Measurements from ENCODE around the gene NLRC5.

NLRC5 gene

GRCh38 chr16:56950881-56951771 lies 38.2 kb upstream of the NLRC5 start:
- H3K4me3 ChIP-seq (ENCODE audit: low read depth, low read length): no peak overlapping the region
- TF ChIP-seq CTCF (IDR thresholded peaks at IDR 0.05; ENCODE audit: control insufficient read depth, extremely low read depth, insufficient read depth): peak; percentile 59
- no peak for DNase-seq (ENCODE audit: low read depth)

- DNase-seq (ENCODE audit: low read depth): no peak
- TF ChIP-seq CTCF (IDR thresholded peaks at IDR 0.05; ENCODE audit: control insufficient read depth, extremely low read depth, insufficient read depth): no peak
- no peak overlapping the region for H3K4me3 ChIP-seq (ENCODE audit: low read depth, low read length)
These were observed 36.4 kb upstream of the NLRC5 start for GRCh38 chr16:56953006-56953405.

GRCh38 chr16:56956076-56956475 lies 33.3 kb upstream of the NLRC5 start:
- DNase-seq (ENCODE audit: low read depth): no peak
- no peak overlapping the region for H3K4me3 ChIP-seq (ENCODE audit: low read depth, low read length)
- TF ChIP-seq CTCF (IDR thresholded peaks at IDR 0.05; ENCODE audit: control insufficient read depth, extremely low read depth, insufficient read depth): no peak

GRCh38 chr16:56956756-56957155 lies 32.6 kb upstream of the NLRC5 start:
- no peak overlapping the region for H3K4me3 ChIP-seq (ENCODE audit: low read depth, low read length)
- DNase-seq (ENCODE audit: low read depth): no peak
- no peak for TF ChIP-seq CTCF (IDR thresholded peaks at IDR 0.05; ENCODE audit: control insufficient read depth, extremely low read depth, insufficient read depth)

GRCh38 chr16:56960681-56961281 lies 28.6 kb upstream of the NLRC5 start:
- TF ChIP-seq CTCF (IDR thresholded peaks at IDR 0.05; ENCODE audit: control insufficient read depth, extremely low read depth, insufficient read depth): no peak
- no peak for DNase-seq (ENCODE audit: low read depth)

DNA sequence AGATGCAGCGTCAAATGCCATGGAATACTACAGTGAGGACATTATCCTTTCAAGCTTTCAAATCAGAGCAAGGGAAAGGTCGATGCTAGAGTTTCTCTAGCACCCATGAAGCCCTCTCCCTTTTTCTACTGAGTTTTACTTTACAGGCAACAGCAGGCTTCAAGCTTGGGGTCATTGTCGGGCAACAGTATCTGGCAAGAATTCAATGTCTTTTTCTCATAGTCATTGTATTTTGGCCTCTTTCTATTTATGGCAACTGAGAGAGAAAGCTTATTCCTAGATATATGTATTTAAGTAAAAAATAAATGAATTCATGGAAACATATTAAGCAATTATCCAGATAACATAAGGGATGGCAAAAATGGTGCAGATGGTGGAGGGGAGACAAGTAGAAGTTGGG lies 28.0 kb upstream of the NLRC5 start:
- H3K4me3 ChIP-seq (ENCODE audit: low read depth, low read length): no peak overlapping the region
- DNase-seq (ENCODE audit: low read depth): no peak
- no peak for TF ChIP-seq CTCF (IDR thresholded peaks at IDR 0.05; ENCODE audit: control insufficient read depth, extremely low read depth, insufficient read depth)

More at GRCh38 chr16:56960681-56961281, 28.6 kb upstream of the NLRC5 start:
- no peak overlapping the region for H3K4me3 ChIP-seq (ENCODE audit: low read depth, low read length)
